ENCODE measurements around the gene ZBTB20. TPM values are rescaled to one million over a fixed set of nuclear protein-coding genes. Genes with fewer than 3 reads are reported as not detected.

ZBTB20 gene
- total and polyA plus RNA-seq, 8 donors = 0.15 to 149 (median 38.5) TPM

- intact Hi-C loops (cut with DNase I; ENCODE audit: low total_unique reads) = no loop called here
- no peak for DNase-seq
- Histone ChIP-seq H3K27me3 (no peaks in the 10 kb centered on the region), H3K4me3 (no peak overlapping the region), H3K36me3 (no peaks in the 10 kb centered on the region), H3K9me3 (no peaks in the 10 kb centered on the region), H3K4me1 (peaks cover 8 to 49% (median 29%) of the 10 kb centered on the region in 4 donors), H3K27ac (no peak overlapping the region)
- no peak for TF ChIP-seq POLR2A (IDR thresholded peaks at IDR 0.05)
- TF ChIP-seq CTCF (IDR thresholded peaks at IDR 0.05) = no peak
- no peak for TF ChIP-seq EP300 (IDR thresholded peaks at IDR 0.05)
- TF ChIP-seq POLR2AphosphoS5 (IDR thresholded peaks at IDR 0.05) = no peak
- 71 to 81% (median 74%) methylated on average over 2 of the region's 2 CpGs for WGBS, 5 donors
These were observed 425.2 kb downstream of the ZBTB20 start for GRCh38 chr3:114721864-114722263.

- no peak for TF ChIP-seq POLR2AphosphoS5 (IDR thresholded peaks at IDR 0.05)
- Histone ChIP-seq H3K4me3 (no peak overlapping the region), H3K36me3 (no peaks in the 10 kb centered on the region), H3K27ac (peak overlapping the region in 1 of 5 donors; percentile 1), H3K9me3 (no peaks in the 10 kb centered on the region), H3K27me3 (no peaks in the 10 kb centered on the region), H3K4me1 (peaks cover 8 to 55% (median 35%) of the 10 kb centered on the region in 4 donors)
- 51 to 60% (median 57%) methylated on average over 3 of the region's 3 CpGs for WGBS, 5 donors
- intact Hi-C loops (cut with DNase I; ENCODE audit: low total_unique reads) = no loop called here
- DNase-seq = no peak
These were observed 425.9 kb downstream of the ZBTB20 start for GRCh38 chr3:114721209-114721608.

GRCh38 chr3:114718898-114719210 is 428.2 kb downstream of the ZBTB20 start:
- H3K27ac ChIP-seq = peak overlapping the region; percentile 49 to 76 (median 59)
- peak overlapping the region in 1 of 4 donors; percentile 25 for H3K4me3 ChIP-seq

GRCh38 chr3:114718071-114718897 is 428.8 kb downstream of the ZBTB20 start:
- 25 to 53% (median 39%) methylated on average over 7 of the region's 7 CpGs for WGBS, 5 donors

More at GRCh38 chr3:114718898-114719210, 428.2 kb downstream of the ZBTB20 start:
- Histone ChIP-seq H3K36me3 (no peaks in the 10 kb centered on the region), H3K4me1 (peaks cover 14 to 72% (median 54%) of the 10 kb centered on the region in 4 donors), H3K27me3 (no peaks in the 10 kb centered on the region), H3K9me3 (no peaks in the 10 kb centered on the region)
- 17 to 53% (median 25%) methylated on average over 1 of the region's 1 CpG for WGBS, 5 donors
- peak in 1 of 2 donors; percentile 22 for DNase-seq
- intact Hi-C loops (cut with DNase I; ENCODE audit: low total_unique reads) = no loop called here
- TF ChIP-seq POLR2AphosphoS5 (IDR thresholded peaks at IDR 0.05) = no peak
- no peak for TF ChIP-seq POLR2A (IDR thresholded peaks at IDR 0.05)
- TF ChIP-seq CTCF (IDR thresholded peaks at IDR 0.05) = no peak
- TF ChIP-seq EP300 (IDR thresholded peaks at IDR 0.05) = no peak

More at GRCh38 chr3:114718071-114718897, 428.8 kb downstream of the ZBTB20 start:
- no peak for DNase-seq
- Histone ChIP-seq H3K4me3 (peak overlapping the region in 1 of 4 donors; percentile 25), H3K36me3 (no peaks in the 10 kb centered on the region), H3K27ac (peak overlapping the region; percentile 38 to 76 (median 54)), H3K27me3 (no peaks in the 10 kb centered on the region), H3K9me3 (no peaks in the 10 kb centered on the region), H3K4me1 (peaks cover 14 to 72% (median 54%) of the 10 kb centered on the region in 4 donors)
- TF ChIP-seq EP300 (IDR thresholded peaks at IDR 0.05) = no peak
- TF ChIP-seq CTCF (IDR thresholded peaks at IDR 0.05) = no peak
- TF ChIP-seq POLR2A (IDR thresholded peaks at IDR 0.05) = no peak
- TF ChIP-seq POLR2AphosphoS5 (IDR thresholded peaks at IDR 0.05) = no peak
- intact Hi-C loops (cut with DNase I; ENCODE audit: low total_unique reads) = no loop called here

Measured in stomach (tissue), 9 donors.